MM.1S (cell line): ENCODE results near the gene TDP2.

Experiments used
- CTCF ChIP-seq: fragments of 300-600 bp; sonication (generic); IDR thresholded peaks from 2 replicates; pipeline ENCODE4 v1.5.1; 2016; ENCODE audit warnings: antibody characterized with exemption, low read length, mixed read lengths
- EZH2 ChIP-seq: fragments of 300-600 bp; sonication (generic); optimal IDR thresholded peaks from 2 replicates; pipeline ENCODE3; 2017; ENCODE audit warnings: low read depth, mild to moderate bottlenecking, antibody characterized with exemption, low read length, mixed read lengths

DNA sequence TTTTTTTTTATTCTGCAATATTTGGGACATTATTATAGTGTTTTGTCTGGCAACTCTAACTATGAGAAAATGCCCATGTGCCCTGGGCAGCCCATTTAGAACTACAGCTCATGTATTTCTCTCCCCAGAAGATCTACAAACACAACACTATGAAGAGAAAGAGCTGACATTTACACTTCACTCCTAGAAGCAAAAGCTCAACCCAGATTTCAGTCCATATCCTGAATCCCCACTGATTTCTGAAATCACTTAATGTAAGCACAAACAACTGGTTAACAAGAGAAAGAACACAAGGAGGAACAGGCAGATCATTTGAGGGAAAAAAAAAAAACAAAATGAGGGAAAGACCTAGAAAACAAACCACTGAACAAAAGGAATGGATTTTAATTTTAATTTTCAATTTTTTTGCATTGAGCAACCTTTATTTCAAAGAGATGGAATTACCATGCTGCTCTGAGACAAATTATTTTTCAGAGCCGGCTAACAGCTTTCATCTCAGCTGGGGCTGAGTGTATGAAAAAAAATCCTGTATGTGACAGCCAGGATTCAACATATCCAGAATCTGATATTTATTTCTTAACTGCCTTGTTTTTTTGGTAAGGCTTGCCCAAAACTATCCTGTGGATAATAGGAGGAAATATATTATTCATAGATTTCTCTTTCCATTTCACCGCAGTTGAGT, 53.2 kb downstream of the TDP2 start:
- TF ChIP-seq CTCF (no peak), EZH2 (no peak)
